Peyer's patch (tissue), 4 donors: ENCODE results near the gene PLXNA4. TPM values are rescaled to one million over a fixed set of nuclear protein-coding genes. Genes with fewer than 3 reads are reported as not detected.

ENCODE experiments used
- DNase-seq, 3 donors: peaks; one replicate each; pipeline ENCODE4 v3.0.0-alpha.2; 2017 to 2019
- H3K27ac ChIP-seq, 4 donors: fragments of 200-600 bp; sonication (generic); one replicate each; pipeline ENCODE4 v1.5.1; 2016 to 2019
- H3K27me3 ChIP-seq, 2 donors: fragments of 200-600 bp; sonication (generic); one replicate each; pipeline ENCODE4 v1.5.1; 2019
- H3K36me3 ChIP-seq, 3 donors: fragments of 200-600 bp; sonication (generic); one replicate each; pipeline ENCODE4 v1.5.1; 2016 to 2019
- H3K4me1 ChIP-seq, 4 donors: fragments of 200-600 bp; sonication (generic); one replicate each; pipeline ENCODE4 v1.5.1; 2016 to 2019
- H3K4me3 ChIP-seq, 4 donors: fragments of 200-600 bp; sonication (generic); 1 replicate in 3 of 4; 2 replicates in 1 of 4; pipeline ENCODE4 v1.5.1; 2016 to 2019; ENCODE audit warnings: mild to moderate bottlenecking in 1 of 4
- H3K9me3 ChIP-seq, 4 donors: fragments of 200-600 bp; sonication (generic); one replicate each; pipeline ENCODE4 v1.5.1; 2016 to 2019; ENCODE audit warnings: mild to moderate bottlenecking in 1 of 4
- CTCF ChIP-seq, 6 experiments: fragments of 450-650 bp in 4 of 6; fragments of 200-600 bp in 2 of 6; sonication (generic) in 1 of 6; IDR thresholded peaks; one replicate each; pipeline ENCODE4 v1.5.1; 2017 to 2019; ENCODE audit warnings: antibody characterized with exemption in 6 of 6, mild to moderate bottlenecking in 3 of 6, moderate library complexity in 1 of 6
- POLR2A ChIP-seq, 2 donors: fragments of 450-650 bp; IDR thresholded peaks; one replicate each; pipeline ENCODE4 v1.5.1; 2017; ENCODE audit warnings: antibody characterized with exemption in 2 of 2, mild to moderate bottlenecking in 2 of 2, moderate library complexity in 2 of 2
- total RNA-seq, 4 donors: library from RNA; depleted of rRNA; stranded (reverse); fragments of >200 nt; gene quantifications; one replicate each; pipeline ENCODE4 v1.1.0, GENCODE V29; 2016

Gene PLXNA4
- total RNA-seq, 4 donors from 2014 or later: 1.4 to 3.8 (median 3.0) TPM

GRCh38 chr7:132312531-132313055 is 263.7 kb downstream of the PLXNA4 start:
- H3K9me3 ChIP-seq: no peaks in the 10 kb centered on the region
- no peak for DNase-seq
- H3K4me3 ChIP-seq: no peak overlapping the region
- no peaks in the 10 kb centered on the region for H3K36me3 ChIP-seq
- no peaks in the 10 kb centered on the region for H3K4me1 ChIP-seq
- H3K27ac ChIP-seq: no peak overlapping the region
- H3K27me3 ChIP-seq: no peaks in the 10 kb centered on the region
- TF ChIP-seq CTCF (IDR thresholded peaks at IDR 0.05) (no peak), POLR2A (IDR thresholded peaks at IDR 0.05) (no peak)

GRCh38 chr7:132311733-132312132 is 264.5 kb downstream of the PLXNA4 start:
- no peak for DNase-seq
- Histone ChIP-seq H3K36me3 (no peaks in the 10 kb centered on the region), H3K4me3 (no peak overlapping the region), H3K27ac (no peak overlapping the region), H3K27me3 (no peaks in the 10 kb centered on the region), H3K4me1 (no peaks in the 10 kb centered on the region), H3K9me3 (no peaks in the 10 kb centered on the region)
- TF ChIP-seq POLR2A (IDR thresholded peaks at IDR 0.05) (no peak), CTCF (IDR thresholded peaks at IDR 0.05) (no peak)

- H3K9me3 ChIP-seq: no peaks in the 10 kb centered on the region
- H3K27me3 ChIP-seq: no peaks in the 10 kb centered on the region
- H3K4me3 ChIP-seq: no peak overlapping the region
- DNase-seq: no peak
- no peaks in the 10 kb centered on the region for H3K36me3 ChIP-seq
- H3K27ac ChIP-seq: no peak overlapping the region
- TF ChIP-seq POLR2A (IDR thresholded peaks at IDR 0.05) (no peak), CTCF (IDR thresholded peaks at IDR 0.05) (no peak)
- H3K4me1 ChIP-seq: no peaks in the 10 kb centered on the region
Observed at GRCh38 chr7:132309102-132309805, 267.0 kb downstream of the PLXNA4 start.

GRCh38 chr7:132307465-132307864 is 268.8 kb downstream of the PLXNA4 start:
- DNase-seq: no peak

GRCh38 chr7:132300599-132301277 is 275.5 kb downstream of the PLXNA4 start:
- DNase-seq: no peak
- TF ChIP-seq CTCF (IDR thresholded peaks at IDR 0.05) (no peak), POLR2A (IDR thresholded peaks at IDR 0.05) (no peak)
- Histone ChIP-seq H3K4me3 (no peak overlapping the region), H3K27ac (no peak overlapping the region), H3K27me3 (no peaks in the 10 kb centered on the region), H3K4me1 (no peaks in the 10 kb centered on the region), H3K9me3 (no peaks in the 10 kb centered on the region), H3K36me3 (no peaks in the 10 kb centered on the region)

More at GRCh38 chr7:132307465-132307864, 268.8 kb downstream of the PLXNA4 start:
- TF ChIP-seq CTCF (IDR thresholded peaks at IDR 0.05) (no peak), POLR2A (IDR thresholded peaks at IDR 0.05) (no peak)
- H3K4me1 ChIP-seq: no peaks in the 10 kb centered on the region
- no peak overlapping the region for H3K27ac ChIP-seq
- H3K4me3 ChIP-seq: no peak overlapping the region
- no peaks in the 10 kb centered on the region for H3K27me3 ChIP-seq
- no peaks in the 10 kb centered on the region for H3K9me3 ChIP-seq
- H3K36me3 ChIP-seq: no peaks in the 10 kb centered on the region
